Stimulated activated CD8-positive, alpha-beta memory T cell treated with anti-CD3 and anti-CD28 coated beads, Interleukin-4, amount 100 ng/mL, for 4 hours (primary cell): ENCODE measurements around the gene ASB10.

Experiments used
- DNase-seq, 2 donors: peaks; one replicate each; pipeline ENCODE4 v3.0.0-alpha.2; 2020; ENCODE audit warnings: low read depth in 2 of 2, low spot score in 1 of 2

ASB10 gene

DNA sequence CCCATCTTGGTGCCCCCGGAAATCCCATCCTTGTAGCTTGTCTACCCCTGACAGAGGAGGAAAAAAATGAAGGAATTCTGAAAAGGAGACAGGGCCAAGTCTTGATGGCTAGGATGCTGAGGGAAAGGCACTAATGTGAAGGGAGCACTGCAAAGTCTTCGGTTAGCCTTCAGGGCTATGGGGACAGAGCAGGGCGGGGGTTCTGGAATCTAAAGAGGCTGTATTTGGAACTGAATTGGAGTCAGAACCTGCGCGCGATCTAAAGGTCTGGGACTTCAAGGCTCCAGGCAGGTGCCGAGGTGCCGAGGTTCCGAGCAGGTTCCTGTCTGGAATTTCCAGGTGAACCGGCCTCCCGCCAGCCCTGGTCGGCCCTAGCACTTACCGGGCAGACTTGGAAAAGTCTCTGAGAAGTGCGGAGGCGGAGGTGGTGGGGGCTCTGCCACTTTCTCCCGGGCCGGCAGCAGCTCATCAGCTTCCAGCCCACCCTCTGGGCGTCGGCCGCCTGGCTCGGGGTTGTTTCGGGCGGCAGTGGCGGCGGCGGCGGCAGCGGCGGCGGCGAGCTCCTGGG, 20.3 kb downstream of the ASB10 start:
- DNase-seq = no peak

DNA sequence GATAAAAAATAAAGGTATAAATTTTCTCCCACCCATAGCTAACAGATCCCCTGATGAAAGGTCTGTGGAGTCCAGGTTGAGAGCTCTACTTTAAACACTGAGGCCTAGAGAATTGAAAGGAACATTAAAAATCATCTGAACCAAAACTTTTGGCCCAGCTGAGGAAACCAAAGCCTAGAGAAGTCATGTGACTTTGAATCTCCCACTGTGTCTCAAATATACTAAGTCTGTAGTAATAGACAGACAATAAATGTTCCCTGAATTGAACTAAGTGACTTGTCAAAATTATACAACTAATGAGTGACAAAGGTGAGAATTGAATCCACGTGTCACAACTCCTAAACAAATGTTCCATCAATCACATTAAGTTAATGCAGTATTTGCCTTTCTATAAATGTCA, 25.3 kb downstream of the ASB10 start:
- no peak for DNase-seq

- no peak for DNase-seq
These were observed 29.3 kb downstream of the ASB10 start for GRCh38 chr7:151157645-151158329.

GRCh38 chr7:151152643-151153513, 34.2 kb downstream of the ASB10 start:
- DNase-seq = no peak

- DNase-seq = no peak
These were observed 36.7 kb downstream of the ASB10 start for GRCh38 chr7:151150388-151150787.

DNA sequence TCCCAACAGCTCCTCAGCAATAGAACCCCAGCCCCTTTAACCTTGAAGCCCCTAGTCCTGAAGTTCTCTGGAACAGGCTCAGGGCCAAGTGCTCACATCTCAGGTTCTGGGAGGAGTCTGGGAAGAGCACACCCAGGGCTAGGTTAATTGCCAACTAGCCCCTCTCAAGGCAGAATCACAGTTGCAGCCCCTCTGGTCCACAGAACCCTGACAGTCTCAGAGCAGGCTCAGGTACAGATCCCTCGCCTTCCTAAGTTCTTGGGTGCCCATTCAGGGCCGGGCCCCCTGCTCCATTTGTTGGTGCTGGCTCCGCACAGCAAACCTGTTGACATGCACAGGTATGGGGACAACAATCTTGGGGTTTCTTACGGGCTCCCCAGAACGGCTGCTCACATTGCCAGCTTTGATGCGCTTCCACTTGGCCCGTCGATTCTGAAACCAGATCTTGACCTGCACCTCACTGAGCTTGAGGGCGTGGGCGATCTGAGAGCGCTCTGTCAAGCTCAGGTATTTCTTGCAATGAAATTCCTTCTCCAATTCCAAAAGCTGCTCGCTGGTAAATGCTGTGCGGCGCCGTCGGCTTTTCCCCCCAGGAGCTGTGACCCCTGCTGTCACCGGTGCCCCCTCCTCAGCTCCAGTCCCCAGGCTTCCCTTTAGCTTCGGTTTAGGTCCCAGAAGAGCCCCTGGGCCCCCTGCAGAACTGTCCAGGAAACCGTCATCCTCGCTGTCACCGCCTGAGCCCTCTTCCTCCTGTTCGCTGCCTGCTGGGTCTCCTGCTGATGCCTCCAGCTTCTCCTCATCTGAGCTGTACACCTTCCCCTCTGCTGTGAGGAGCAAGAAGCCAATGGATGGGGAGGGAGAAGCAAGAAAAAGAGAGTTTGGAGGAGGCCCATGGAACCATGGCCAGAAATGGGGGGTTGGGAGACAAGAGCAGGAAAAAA, 38.5 kb downstream of the ASB10 start:
- no peak for DNase-seq

GRCh38 chr7:151146761-151147160, 40.3 kb downstream of the ASB10 start:
- DNase-seq = no peak

GRCh38 chr7:151144387-151144786, 42.7 kb downstream of the ASB10 start:
- no peak for DNase-seq

GRCh38 chr7:151143261-151144015, 43.6 kb downstream of the ASB10 start:
- DNase-seq = no peak

GRCh38 chr7:151142686-151143040, 44.4 kb downstream of the ASB10 start:
- DNase-seq = no peak

GRCh38 chr7:151141855-151142685, 45.0 kb downstream of the ASB10 start:
- DNase-seq = no peak

DNA sequence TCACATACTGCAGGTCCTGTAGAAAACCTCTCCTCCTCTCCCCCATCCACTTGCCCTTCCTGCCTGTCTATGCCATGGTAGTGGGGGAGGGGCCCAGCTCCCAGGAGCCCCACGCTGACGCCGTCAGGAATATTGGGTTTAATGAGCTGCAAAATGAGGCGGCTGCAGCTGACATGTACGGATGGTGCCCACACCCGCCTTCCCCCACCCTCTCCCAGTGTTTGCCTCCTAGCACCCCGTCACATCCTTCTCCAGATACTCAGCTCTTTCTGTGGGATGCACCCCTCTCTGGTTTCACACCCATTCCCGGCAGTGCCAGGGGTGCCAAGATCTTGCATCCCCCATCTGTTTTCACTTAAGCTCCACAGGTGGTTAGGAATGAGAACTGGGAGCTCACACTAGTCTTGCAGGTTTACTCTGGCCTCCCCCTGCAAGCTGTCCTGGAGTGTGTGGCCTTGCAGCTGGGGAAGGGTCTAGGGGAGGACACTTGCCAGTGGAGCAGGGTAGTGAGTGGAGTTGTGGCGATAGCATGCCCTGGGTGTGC, 45.7 kb downstream of the ASB10 start:
- no peak for DNase-seq

DNA sequence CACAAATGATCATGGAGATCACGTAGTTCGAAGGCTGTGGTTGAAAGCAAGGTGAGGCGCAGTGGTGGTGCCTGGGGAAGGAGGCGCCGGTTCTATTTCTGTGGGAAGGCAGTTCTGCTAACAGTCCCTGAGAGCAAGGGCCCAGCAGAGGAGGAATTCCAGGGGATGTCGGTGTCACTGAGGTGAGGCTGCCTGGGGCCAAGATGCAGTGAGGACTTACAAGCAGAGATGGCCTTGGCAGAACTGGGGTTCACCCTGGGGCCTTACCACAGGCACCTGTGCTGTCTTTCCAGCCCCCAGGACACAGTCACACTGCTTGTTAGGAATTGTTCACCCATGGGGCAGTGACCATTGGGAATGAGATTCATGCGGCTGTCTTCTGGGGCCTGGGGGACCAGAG, 46.2 kb downstream of the ASB10 start:
- no peak for DNase-seq

- DNase-seq = no peak
These were observed 47.3 kb downstream of the ASB10 start for GRCh38 chr7:151139791-151140190.

GRCh38 chr7:151139071-151139790, 47.8 kb downstream of the ASB10 start:
- DNase-seq = no peak

- DNase-seq = no peak
These were observed 48.7 kb downstream of the ASB10 start for GRCh38 chr7:151138153-151138851.

DNA sequence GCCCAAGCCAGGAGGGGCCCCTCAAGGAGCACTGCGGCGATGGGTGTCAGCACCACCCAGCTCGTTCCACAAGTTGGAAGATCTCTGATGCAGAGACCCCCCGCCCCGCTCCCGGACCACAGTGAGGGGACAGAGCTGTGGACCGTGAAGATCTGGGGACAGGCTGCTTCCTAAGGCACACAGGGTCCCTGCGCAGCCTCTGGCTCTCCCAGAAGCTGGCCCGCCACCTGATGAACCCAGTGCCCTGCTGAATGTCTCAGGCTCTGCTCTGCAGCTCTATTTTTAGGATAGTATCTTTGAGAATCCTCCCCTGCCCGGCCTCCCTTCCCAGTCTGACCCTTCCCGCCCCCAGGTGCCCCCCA, 49.3 kb downstream of the ASB10 start:
- DNase-seq = no peak

- no peak for DNase-seq
These were observed 49.9 kb downstream of the ASB10 start for GRCh38 chr7:151137076-151137675.
